NCI-H510A (cell line): ENCODE measurements around the gene ATF7.

Experiments used
- DNase-seq: peaks from one replicate; lab custom pipeline; 2025; lab: John Stamatoyannopoulos, UW

The ATF7 gene

GRCh38 chr12:53596920-53597363 is 29.2 kb downstream of the ATF7 start:
- no peak for DNase-seq

GRCh38 chr12:53594897-53595615 is 31.1 kb downstream of the ATF7 start:
- DNase-seq = no peak

DNA sequence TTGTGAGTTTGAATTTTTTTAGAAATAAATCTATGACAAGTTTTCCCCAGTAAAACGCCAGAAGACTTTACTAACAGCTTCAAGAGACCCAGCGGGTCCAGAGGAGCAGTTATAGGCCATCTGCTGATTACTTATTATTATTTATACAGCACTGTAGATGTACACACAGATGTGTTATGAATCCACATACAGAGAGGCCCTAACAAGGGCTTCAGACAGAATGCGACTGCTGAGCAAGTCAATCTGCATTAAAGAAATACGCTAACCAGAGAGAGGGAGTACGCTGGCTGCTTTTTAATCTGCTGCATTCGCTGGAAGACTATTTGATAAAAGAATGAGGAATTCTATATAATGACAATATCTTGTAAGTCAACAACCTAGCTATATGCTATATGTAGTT is 32.5 kb downstream of the ATF7 start:
- no peak for DNase-seq

DNA sequence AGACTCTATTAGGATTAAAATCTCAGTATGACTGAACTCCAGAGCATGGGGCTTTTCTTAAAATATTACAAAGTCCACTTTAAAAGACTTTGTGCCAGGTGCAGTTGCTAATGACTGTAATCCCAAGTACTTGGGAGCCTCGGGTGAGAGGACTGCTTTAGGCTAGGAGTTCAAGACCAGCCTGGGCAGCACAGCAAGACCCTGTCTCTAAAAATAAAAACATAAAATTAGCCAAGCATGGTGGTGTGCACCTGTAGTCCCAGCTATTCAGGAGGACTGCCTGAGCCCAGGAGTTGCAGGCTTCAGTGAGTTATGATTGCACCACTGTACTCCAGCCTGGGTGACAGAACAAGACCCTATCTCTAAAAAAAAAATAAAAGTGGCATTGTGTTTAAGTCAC is 33.2 kb downstream of the ATF7 start:
- DNase-seq = no peak

DNA sequence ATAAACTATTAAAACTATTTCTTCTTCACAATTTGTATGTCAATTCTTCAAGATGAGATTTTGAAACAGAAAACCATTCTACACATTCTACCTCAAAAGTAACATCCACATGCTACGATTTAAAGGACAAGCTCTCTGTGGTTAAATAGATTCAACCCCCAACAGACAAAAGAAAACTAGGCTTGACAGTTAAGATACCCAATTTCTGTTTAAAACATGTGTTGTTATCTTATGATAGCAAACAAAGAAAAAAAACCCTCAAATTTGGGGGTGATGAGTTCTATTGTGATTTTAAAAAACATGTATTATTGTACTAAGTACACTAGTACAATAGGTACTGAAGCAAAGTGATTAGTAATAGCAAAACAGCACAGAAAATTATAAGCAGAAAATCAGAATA is 33.8 kb downstream of the ATF7 start:
- DNase-seq = no peak

GRCh38 chr12:53591301-53592206 is 34.6 kb downstream of the ATF7 start:
- no peak for DNase-seq

DNA sequence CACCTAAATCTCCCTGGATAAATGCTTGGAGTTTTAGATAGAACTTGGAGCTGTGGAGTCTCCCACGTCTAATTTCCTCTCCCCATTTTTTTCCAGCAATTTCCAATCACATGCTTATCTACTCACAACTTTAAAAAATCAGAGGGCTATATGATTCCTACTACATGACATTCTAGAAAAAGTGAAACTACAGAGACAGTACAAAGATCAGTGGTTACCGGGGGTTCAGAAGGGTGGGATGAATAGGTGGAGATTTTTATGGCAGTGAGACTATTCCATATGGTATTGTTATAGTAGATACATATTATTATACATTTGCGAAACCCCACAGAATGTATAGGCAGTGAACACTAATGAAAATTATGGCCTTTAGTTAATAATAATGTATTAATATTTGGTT is 35.5 kb downstream of the ATF7 start:
- DNase-seq = no peak

GRCh38 chr12:53589915-53590314 is 36.3 kb downstream of the ATF7 start:
- no peak for DNase-seq

- no peak for DNase-seq
Measured at GRCh38 chr12:53589423-53589822, 36.8 kb downstream of the ATF7 start.

DNA sequence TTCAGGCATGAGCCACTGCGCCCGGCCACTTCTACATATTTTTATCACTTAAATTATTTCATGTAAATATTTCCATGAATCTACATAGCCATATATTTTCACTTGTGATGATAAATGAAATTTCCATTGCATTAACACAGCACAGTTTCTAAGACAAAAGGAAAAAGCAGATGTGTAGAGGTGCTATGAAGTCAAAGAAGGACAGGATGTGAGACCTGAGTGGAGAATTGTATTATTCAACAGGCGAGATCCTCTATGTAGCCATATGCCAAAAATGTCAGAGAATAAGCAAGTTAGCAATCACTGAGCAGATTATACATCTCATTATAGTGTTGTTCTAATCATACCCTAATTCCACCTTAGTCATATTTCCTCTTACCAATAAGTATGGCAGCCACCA is 38.1 kb downstream of the ATF7 start:
- DNase-seq = no peak

DNA sequence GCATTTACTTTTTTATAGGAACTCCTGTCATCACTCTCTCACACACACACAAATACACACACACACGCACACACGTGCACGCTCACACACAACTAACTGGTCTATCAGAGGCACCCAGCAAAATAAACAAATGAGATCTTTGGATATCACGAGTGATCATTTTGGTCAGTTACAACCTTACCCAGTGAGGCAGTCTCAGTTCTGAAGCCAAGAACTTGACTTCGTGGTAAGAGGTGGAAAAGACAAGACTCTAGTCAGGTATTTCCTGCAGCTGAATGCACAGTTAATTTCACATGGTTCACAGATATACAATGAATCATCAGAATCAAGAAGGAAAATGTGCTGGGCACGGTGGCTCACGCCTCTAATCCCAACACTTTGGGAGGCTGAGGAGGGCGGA is 39.4 kb downstream of the ATF7 start:
- DNase-seq = no peak

DNA sequence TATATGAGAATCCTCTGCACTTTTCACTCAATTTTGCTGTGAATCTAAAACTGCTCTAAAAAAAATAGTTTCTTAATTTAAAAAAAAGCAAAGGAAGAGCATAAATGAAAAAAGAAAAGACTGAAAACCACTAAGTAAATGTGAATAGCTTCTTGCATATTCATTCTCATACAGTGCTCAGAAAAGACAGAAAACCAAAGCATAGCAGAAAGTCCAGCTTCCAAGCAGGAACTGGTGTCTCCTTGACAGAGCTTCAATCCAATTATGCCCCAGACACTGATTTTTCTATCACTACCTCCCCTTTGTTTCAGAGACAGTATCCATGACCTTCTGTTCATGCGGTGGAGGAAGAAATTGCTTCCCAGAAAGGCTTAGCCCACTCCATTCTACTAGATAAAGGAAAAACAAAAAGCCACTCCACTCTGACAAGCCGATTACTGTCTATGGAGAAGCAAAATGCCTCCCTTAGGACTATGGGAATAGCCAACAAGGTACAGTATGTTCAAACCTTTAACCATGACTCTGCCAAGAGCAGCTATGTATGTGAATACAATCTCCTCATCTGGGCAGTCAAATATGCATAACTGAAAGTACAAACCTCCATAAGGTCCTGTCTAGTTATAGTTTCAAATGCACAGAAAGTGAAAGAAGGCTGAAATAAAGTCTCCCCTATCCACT is 40.6 kb downstream of the ATF7 start:
- no peak for DNase-seq

DNA sequence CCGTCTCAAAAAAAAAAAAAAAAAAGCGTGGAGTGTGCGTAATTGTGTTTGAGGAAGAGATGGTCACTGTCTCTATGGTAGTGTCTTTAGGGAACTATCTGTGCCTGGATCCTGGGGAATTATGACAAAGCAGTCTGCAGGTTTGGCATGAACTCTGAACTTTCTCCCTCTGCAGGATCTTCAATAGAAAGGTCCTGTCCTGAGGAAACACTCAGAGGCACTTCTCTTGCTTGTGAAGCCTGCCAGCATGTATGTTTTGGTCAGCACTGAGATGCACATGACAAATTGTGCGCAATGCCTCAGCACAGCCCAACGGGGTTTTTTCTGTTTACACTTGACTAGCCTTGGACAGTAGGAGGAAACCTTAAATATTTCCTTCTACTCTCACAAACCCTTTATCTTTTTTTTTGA is 46.6 kb downstream of the ATF7 start:
- no peak for DNase-seq

- no peak for DNase-seq
Measured at GRCh38 chr12:53578783-53579182, 47.4 kb downstream of the ATF7 start.

DNA sequence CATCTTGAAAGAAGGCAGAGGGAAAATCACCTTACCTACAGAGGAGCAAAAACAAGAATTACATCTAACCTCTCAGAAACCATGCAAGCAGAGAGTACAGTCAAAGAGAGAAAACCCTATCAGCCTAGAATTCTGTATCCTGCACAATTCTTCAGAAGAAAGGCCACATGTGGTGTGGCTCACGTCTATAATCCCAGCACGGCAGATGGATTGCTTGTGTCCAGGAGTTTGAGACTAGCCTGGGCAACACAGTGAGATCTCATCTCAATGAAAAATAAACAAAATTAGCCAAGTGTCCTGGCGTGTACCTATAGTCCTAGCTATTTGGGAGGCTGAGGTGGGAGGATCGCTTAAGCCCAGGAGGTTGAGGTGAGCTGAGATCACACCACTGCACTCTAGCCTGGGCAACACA is 48.2 kb downstream of the ATF7 start:
- DNase-seq = no peak

DNA sequence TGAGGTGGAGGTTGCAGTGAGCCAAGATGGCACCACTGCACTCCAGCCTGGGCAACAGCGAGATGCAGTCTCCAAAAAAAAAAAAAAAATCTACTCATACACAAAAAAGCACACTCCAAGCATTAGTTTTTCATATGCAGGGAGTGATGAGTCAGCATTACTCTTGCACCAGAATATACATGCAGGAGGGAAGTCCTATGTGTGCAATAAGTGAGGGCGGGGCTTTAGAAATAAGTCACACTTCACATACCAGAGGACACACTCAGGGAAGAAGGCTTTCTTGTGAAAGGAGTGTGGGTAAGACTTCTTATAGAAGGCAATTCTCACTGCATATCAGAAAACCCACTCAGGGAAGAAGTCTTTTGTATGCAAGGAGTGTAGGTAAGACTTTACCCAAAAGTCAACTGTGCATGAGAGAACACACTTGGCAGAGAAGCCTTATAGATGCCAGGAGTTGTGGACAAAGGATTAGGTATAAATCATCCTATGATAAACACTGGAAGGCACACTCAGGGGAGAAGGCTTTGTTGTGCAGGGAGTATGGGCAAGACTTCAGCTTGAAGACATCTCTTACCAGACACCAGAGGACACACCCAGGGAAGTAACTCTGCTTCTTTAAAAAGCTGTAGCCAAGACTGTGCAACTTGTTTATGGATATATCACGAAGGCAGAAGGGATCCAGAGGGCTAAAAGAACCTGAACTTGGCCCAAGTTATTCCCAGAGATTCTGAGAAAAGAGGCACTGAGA is 50.5 kb downstream of the ATF7 start:
- DNase-seq = no peak

DNA sequence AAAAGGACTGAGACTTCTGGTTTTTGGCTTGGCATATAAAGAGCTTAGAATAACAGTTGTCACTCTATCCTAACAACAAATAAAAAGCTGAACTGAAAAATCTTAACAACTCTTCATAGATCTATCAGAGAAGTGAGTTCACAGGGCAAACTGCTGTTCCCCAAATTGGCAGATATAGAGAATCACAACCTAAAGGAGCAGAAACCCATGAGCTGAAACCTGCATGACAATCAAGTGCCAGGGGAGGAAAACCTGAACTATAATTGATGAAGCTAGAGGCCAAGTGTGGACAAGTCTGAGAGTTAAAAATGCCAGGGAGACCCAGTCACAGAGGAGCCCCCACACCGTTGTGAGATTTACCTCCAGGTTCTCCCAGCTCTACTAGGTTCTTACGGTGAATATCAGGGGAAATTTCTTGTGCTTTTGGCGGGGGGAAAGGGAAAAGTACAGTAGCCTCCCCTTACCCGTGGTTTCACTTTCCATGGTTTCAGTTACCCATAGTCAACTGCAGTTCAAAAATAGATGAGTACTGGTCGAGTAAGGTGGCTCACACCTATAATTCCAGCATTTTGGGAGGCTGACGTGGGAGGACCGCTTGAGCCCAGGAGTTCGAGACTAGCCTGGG is 53.9 kb downstream of the ATF7 start:
- DNase-seq = no peak

- DNase-seq = no peak
Measured at GRCh38 chr12:53571295-53571694, 54.9 kb downstream of the ATF7 start.

- no peak for DNase-seq
Measured at GRCh38 chr12:53568809-53569557, 57.2 kb downstream of the ATF7 start.

GRCh38 chr12:53567961-53568808 is 58.0 kb downstream of the ATF7 start:
- no peak for DNase-seq
